Measurements from ENCODE around the gene TRAPPC14. TPM values are rescaled to one million over a fixed set of nuclear protein-coding genes. Genes with fewer than 3 reads are reported as not detected.

TRAPPC14 gene
- polyA plus RNA-seq, 1 of the 3 experiments (the other 2 are of a cell fraction): 13.9 TPM

- Histone ChIP-seq H3K36me3 (replicated peaks in 1 of 2; ENCODE audit: control insufficient read depth in 1 of 2, insufficient read depth in 2 of 2, low read length in 1 of 2) (peaks cover 13 to 28% of the 10 kb centered on the region in 2 experiments), H3K27ac (ENCODE audit: low read depth in 2 of 2, low read length in 1 of 2) (peak overlapping the region; percentile 84), H3K9me2 (no peaks in the 10 kb centered on the region), H3K9ac (peak overlapping the region; percentile 78), H3K4me2 (peak overlapping the region; percentile 96), H3K79me2 (ENCODE audit: insufficient read depth) (peaks cover 60% of the 10 kb centered on the region), H3K9me3 (no peaks in the 10 kb centered on the region), H4K20me1 (ENCODE audit: insufficient read depth) (no peaks in the 10 kb centered on the region), H2AFZ (ENCODE audit: low read depth) (peak overlapping the region; percentile 93), H3K4me1 (ENCODE audit: control insufficient read depth in 1 of 2, insufficient read depth in 2 of 2, low read depth in 1 of 2, low read length in 1 of 2) (peaks cover 3 to 11% of the 10 kb centered on the region in 2 experiments; a peak in 2 of 4 replicates), H3K27me3 (ENCODE audit: insufficient read depth) (no peaks in the 10 kb centered on the region), H3K4me3 (ENCODE audit: low read depth in 2 of 2, low read length in 1 of 2) (peak overlapping the region; percentile 69 to 97), H3F3A (replicated peaks; ENCODE audit: insufficient read depth) (peaks cover 31% of the 10 kb centered on the region)
- peak; percentile 80 for DNase-seq
- TF ChIP-seq MXI1 (IDR thresholded peaks at IDR 0.05; ENCODE audit: low read depth, low read length) (0 out of 2 replicates have a peak, but pooled peaks have one; percentile 7), MEF2A (IDR thresholded peaks at IDR 0.05; ENCODE audit: borderline replicate concordance, low read depth) (no peak), POLR2AphosphoS5 (IDR thresholded peaks at IDR 0.05; ENCODE audit: low read depth, low read length) (no peak), NFIC (IDR thresholded peaks at IDR 0.05; ENCODE audit: borderline replicate concordance) (peak; percentile 26; the same call in 1 of the 2 replicates), RCOR1 (IDR thresholded peaks at IDR 0.05; ENCODE audit: low read length) (0 out of 2 replicates have a peak, but pooled peaks have one; percentile 1)
- POLR2A ChIA-PET: interaction anchor here (1.1 to 2.5 kb wide), 3 partner anchors 14 to 29 kb away, joined by 3 to 15 read pairs (median 3); partner anchors contain the start of genes AP4M1, LAMTOR4 and MCM7
- CTCF ChIA-PET: interaction anchor here (1.0 to 5.0 kb wide), 7 partner anchors 9 to 330 kb away, joined by 3 to 40 read pairs (median 4); no protein-coding TSS in a partner anchor
- 21% methylated on average over 19 of the region's 19 CpGs for WGBS (ENCODE audit: low lambda C conversion rate)
These were observed 38.4 kb downstream of the TRAPPC14 start for GRCh38 chr7:100119970-100120732.

- POLR2A ChIA-PET: interaction anchor here (1.1 to 2.5 kb wide), 2 partner anchors 13 to 18 kb away, joined by 3 to 15 read pairs; partner anchors contain the start of genes AP4M1 and MCM7
- H3K9ac ChIP-seq: peak within 1 kb of the TSS; percentile 78
- peaks cover 52% of the 10 kb centered on the region for H3K79me2 ChIP-seq (ENCODE audit: insufficient read depth)
- peak within 1 kb of the TSS; percentile 69 to 97 for H3K4me3 ChIP-seq (ENCODE audit: low read depth in 2 of 2, low read length in 1 of 2)
- whole genome bisulfite sequencing (ENCODE audit: low lambda C conversion rate): 1% methylated on average over 42 of the region's 49 CpGs
- no peaks in the 10 kb centered on the region for H3K9me2 ChIP-seq
- H2AFZ ChIP-seq (ENCODE audit: low read depth): peak within 1 kb of the TSS; percentile 93
- peaks cover 0 to 11% of the 10 kb centered on the region in 2 experiments; a peak in 2 of 4 replicates for H3K4me1 ChIP-seq (ENCODE audit: control insufficient read depth in 1 of 2, insufficient read depth in 2 of 2, low read depth in 1 of 2, low read length in 1 of 2)
- peak within 1 kb of the TSS; percentile 84 for H3K27ac ChIP-seq (ENCODE audit: low read depth in 2 of 2, low read length in 1 of 2)
- no peaks in the 10 kb centered on the region for H3K27me3 ChIP-seq (ENCODE audit: insufficient read depth)
- CTCF ChIA-PET: interaction anchor here (1.0 to 5.0 kb wide), 5 partner anchors 8 to 98 kb away, joined by 3 to 40 read pairs (median 4); no protein-coding TSS in a partner anchor
- DNase-seq: peak; percentile 100
- peaks cover 22% of the 10 kb centered on the region for H3F3A ChIP-seq (replicated peaks; ENCODE audit: insufficient read depth)
- H3K4me2 ChIP-seq: peak within 1 kb of the TSS; percentile 96
- no peaks in the 10 kb centered on the region for H3K9me3 ChIP-seq
- peaks cover 8 to 33% of the 10 kb centered on the region in 2 experiments for H3K36me3 ChIP-seq (replicated peaks in 1 of 2; ENCODE audit: control insufficient read depth in 1 of 2, insufficient read depth in 2 of 2, low read length in 1 of 2)
- H4K20me1 ChIP-seq (ENCODE audit: insufficient read depth): no peaks in the 10 kb centered on the region
- 0 out of 2 replicates have a peak, but pooled peaks have one; percentile 12 for TF ChIP-seq NFIC (IDR thresholded peaks at IDR 0.05; ENCODE audit: borderline replicate concordance)
- peak; percentile 76; the same call in 1 of the 2 replicates for TF ChIP-seq SIN3A (IDR thresholded peaks at IDR 0.05; ENCODE audit: borderline replicate concordance, low read depth, low read length)
- TF ChIP-seq, protein P1, sequence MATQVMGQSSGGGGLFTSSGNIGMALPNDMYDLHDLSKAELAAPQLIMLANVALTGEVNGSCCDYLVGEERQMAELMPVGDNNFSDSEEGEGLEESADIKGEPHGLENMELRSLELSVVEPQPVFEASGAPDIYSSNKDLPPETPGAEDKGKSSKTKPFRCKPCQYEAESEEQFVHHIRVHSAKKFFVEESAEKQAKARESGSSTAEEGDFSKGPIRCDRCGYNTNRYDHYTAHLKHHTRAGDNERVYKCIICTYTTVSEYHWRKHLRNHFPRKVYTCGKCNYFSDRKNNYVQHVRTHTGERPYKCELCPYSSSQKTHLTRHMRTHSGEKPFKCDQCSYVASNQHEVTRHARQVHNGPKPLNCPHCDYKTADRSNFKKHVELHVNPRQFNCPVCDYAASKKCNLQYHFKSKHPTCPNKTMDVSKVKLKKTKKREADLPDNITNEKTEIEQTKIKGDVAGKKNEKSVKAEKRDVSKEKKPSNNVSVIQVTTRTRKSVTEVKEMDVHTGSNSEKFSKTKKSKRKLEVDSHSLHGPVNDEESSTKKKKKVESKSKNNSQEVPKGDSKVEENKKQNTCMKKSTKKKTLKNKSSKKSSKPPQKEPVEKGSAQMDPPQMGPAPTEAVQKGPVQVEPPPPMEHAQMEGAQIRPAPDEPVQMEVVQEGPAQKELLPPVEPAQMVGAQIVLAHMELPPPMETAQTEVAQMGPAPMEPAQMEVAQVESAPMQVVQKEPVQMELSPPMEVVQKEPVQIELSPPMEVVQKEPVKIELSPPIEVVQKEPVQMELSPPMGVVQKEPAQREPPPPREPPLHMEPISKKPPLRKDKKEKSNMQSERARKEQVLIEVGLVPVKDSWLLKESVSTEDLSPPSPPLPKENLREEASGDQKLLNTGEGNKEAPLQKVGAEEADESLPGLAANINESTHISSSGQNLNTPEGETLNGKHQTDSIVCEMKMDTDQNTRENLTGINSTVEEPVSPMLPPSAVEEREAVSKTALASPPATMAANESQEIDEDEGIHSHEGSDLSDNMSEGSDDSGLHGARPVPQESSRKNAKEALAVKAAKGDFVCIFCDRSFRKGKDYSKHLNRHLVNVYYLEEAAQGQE (IDR thresholded peaks at IDR 0.05; ENCODE audit: low read depth, low read length): peak; percentile 84
- TF ChIP-seq JUND (IDR thresholded peaks at IDR 0.05): peak; percentile 13; the same call in 1 of the 2 replicates
- peak; percentile 100 for TF ChIP-seq TAF1 (IDR thresholded peaks at IDR 0.05; ENCODE audit: borderline replicate concordance, low read depth, low read length)
- peak; percentile 80 for TF ChIP-seq MXI1 (IDR thresholded peaks at IDR 0.05; ENCODE audit: low read depth, low read length)
- peak; percentile 99 for TF ChIP-seq YY1 (IDR thresholded peaks at IDR 0.05; ENCODE audit: low read depth)
- TF ChIP-seq, protein P2, sequence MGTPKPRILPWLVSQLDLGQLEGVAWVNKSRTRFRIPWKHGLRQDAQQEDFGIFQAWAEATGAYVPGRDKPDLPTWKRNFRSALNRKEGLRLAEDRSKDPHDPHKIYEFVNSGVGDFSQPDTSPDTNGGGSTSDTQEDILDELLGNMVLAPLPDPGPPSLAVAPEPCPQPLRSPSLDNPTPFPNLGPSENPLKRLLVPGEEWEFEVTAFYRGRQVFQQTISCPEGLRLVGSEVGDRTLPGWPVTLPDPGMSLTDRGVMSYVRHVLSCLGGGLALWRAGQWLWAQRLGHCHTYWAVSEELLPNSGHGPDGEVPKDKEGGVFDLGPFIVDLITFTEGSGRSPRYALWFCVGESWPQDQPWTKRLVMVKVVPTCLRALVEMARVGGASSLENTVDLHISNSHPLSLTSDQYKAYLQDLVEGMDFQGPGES (IDR thresholded peaks at IDR 0.05; ENCODE audit: low read depth, low read length): no peak
- peak; percentile 4; the same call in 1 of the 2 replicates for TF ChIP-seq RCOR1 (IDR thresholded peaks at IDR 0.05; ENCODE audit: low read length)
- TF ChIP-seq USF2 (IDR thresholded peaks at IDR 0.05; ENCODE audit: borderline replicate concordance, low read depth, low read length): no peak
- TF ChIP-seq, protein P3, sequence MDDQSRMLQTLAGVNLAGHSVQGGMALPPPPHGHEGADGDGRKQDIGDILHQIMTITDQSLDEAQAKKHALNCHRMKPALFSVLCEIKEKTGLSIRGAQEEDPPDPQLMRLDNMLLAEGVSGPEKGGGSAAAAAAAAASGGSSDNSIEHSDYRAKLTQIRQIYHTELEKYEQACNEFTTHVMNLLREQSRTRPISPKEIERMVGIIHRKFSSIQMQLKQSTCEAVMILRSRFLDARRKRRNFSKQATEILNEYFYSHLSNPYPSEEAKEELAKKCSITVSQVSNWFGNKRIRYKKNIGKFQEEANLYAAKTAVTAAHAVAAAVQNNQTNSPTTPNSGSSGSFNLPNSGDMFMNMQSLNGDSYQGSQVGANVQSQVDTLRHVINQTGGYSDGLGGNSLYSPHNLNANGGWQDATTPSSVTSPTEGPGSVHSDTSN (IDR thresholded peaks at IDR 0.05): peak; percentile 38; the same call in 1 of the 2 replicates
- TF ChIP-seq NRF1 (IDR thresholded peaks at IDR 0.05; ENCODE audit: low read depth, low read length): peak; percentile 94
- TF ChIP-seq SMC3 (IDR thresholded peaks at IDR 0.05; ENCODE audit: low read depth, low read length): no peak
These were observed 39.2 kb downstream of the TRAPPC14 start, which contains the start of the genes CNPY4 and TAF6 for GRCh38 chr7:100119072-100119969. Gene CNPY4 (plus strand): TSS chr7:100119634. CDS start chr7:100119745, 111 bp downstream. Gene TAF6 (minus strand): TSS chr7:100119358. CDS start chr7:100114209, 5,149 bp downstream.
